ENCODE results near the gene COL4A4. TPM values are rescaled to one million over a fixed set of nuclear protein-coding genes. Genes with fewer than 3 reads are reported as not detected.

The COL4A4 gene
- total and polyA plus RNA-seq, 2 donors (not counting 1 experiment from before 2014, with no cell fraction given) = 6.2 to 30.2 TPM

- peaks cover 0 to 10% (median 9%) of the 10 kb centered on the region in 3 donors for H3K9me3 ChIP-seq (ENCODE audit: control extremely low read depth in 1 of 3, control insufficient read depth in 2 of 3, insufficient read depth in 1 of 3, low read length in 2 of 3)
- H3K27ac Mint-ChIP-seq = no peak overlapping the region
- no peak overlapping the region for H3K27ac ChIP-seq (ENCODE audit: low read length in 2 of 2)
- intact Hi-C loops (cut with micrococcal nuclease) = no loop called here
- TF ChIP-seq, protein P1, sequence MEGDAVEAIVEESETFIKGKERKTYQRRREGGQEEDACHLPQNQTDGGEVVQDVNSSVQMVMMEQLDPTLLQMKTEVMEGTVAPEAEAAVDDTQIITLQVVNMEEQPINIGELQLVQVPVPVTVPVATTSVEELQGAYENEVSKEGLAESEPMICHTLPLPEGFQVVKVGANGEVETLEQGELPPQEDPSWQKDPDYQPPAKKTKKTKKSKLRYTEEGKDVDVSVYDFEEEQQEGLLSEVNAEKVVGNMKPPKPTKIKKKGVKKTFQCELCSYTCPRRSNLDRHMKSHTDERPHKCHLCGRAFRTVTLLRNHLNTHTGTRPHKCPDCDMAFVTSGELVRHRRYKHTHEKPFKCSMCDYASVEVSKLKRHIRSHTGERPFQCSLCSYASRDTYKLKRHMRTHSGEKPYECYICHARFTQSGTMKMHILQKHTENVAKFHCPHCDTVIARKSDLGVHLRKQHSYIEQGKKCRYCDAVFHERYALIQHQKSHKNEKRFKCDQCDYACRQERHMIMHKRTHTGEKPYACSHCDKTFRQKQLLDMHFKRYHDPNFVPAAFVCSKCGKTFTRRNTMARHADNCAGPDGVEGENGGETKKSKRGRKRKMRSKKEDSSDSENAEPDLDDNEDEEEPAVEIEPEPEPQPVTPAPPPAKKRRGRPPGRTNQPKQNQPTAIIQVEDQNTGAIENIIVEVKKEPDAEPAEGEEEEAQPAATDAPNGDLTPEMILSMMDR (IDR thresholded peaks at IDR 0.05) = no peak
- TF ChIP-seq EZH2 (IDR thresholded peaks at IDR 0.05; ENCODE audit: borderline replicate concordance, insufficient read depth, low read depth, low read length, poor library complexity, severe bottlenecking) = no peak
- no peak overlapping the region for H3K4me2 ChIP-seq (replicated peaks; ENCODE audit: low read depth, low read length, poor library complexity, severe bottlenecking)
- H2AFZ ChIP-seq (ENCODE audit: insufficient read depth, low read depth, low read length, poor library complexity, severe bottlenecking) = no peak overlapping the region
- H3K9me3 Mint-ChIP-seq (ENCODE audit: insufficient read depth) = peaks cover 6% of the 10 kb centered on the region
- H3K79me2 ChIP-seq (ENCODE audit: control insufficient read depth, insufficient read depth, low read length) = no peaks in the 10 kb centered on the region
- H3K27me3 Mint-ChIP-seq = no peaks in the 10 kb centered on the region
- no CpG with 5 or more reads among the region's 2 CpGs for WGBS (ENCODE audit: insufficient coverage)
- peaks cover 13% of the 10 kb centered on the region for H3K4me1 Mint-ChIP-seq
- no peak for DNase-seq
- no peak overlapping the region for H3K4me3 Mint-ChIP-seq
- CTCF ChIA-PET = no interaction called here
- H3K4me3 ChIP-seq (ENCODE audit: control extremely low read depth in 1 of 5, extremely low read depth in 1 of 5, insufficient read depth in 1 of 5, low read depth in 2 of 5, low read length in 4 of 5) = no peak overlapping the region
- POLR2A ChIA-PET = no interaction called here
- no peak for ATAC-seq (ENCODE audit: low read depth)
- H3K4me1 ChIP-seq (ENCODE audit: control insufficient read depth in 2 of 2, insufficient read depth in 2 of 2, low read length in 2 of 2) = no peaks in the 10 kb centered on the region
- no peaks in the 10 kb centered on the region for H3K27me3 ChIP-seq (replicated peaks in 1 of 4; ENCODE audit: control extremely low read depth in 1 of 4, control insufficient read depth in 3 of 4, insufficient read depth in 4 of 4, low read length in 3 of 4)
- no peaks in the 10 kb centered on the region for H4K20me1 ChIP-seq (ENCODE audit: control insufficient read depth, insufficient read depth, low read length, poor library complexity, severe bottlenecking)
- H3K9ac ChIP-seq (ENCODE audit: low read length) = no peak overlapping the region
- peaks cover 0 to 6% of the 10 kb centered on the region in 2 experiments for H3K36me3 ChIP-seq (replicated peaks in 1 of 2; ENCODE audit: control extremely low read depth in 1 of 2, control insufficient read depth in 1 of 2, extremely low read depth in 1 of 2, insufficient read depth in 2 of 2, low read length in 1 of 2)
Measured at GRCh38 chr2:227150222-227150936, 13.6 kb downstream of the COL4A4 start.

- H3K4me2 ChIP-seq (replicated peaks; ENCODE audit: low read depth, low read length, poor library complexity, severe bottlenecking) = no peak overlapping the region
- H3K9ac ChIP-seq (ENCODE audit: low read length) = no peak overlapping the region
- ChIA-PET CTCF (no interaction called here), POLR2A (no interaction called here)
- no peak overlapping the region for H3K4me3 ChIP-seq (ENCODE audit: control extremely low read depth in 1 of 5, extremely low read depth in 1 of 5, insufficient read depth in 1 of 5, low read depth in 2 of 5, low read length in 4 of 5)
- peaks cover 0 to 10% (median 9%) of the 10 kb centered on the region in 3 donors for H3K9me3 ChIP-seq (ENCODE audit: control extremely low read depth in 1 of 3, control insufficient read depth in 2 of 3, insufficient read depth in 1 of 3, low read length in 2 of 3)
- H4K20me1 ChIP-seq (ENCODE audit: control insufficient read depth, insufficient read depth, low read length, poor library complexity, severe bottlenecking) = no peaks in the 10 kb centered on the region
- no CpG with 5 or more reads among the region's 2 CpGs for WGBS (ENCODE audit: insufficient coverage)
- no peaks in the 10 kb centered on the region for H3K27me3 ChIP-seq (replicated peaks in 1 of 4; ENCODE audit: control extremely low read depth in 1 of 4, control insufficient read depth in 3 of 4, insufficient read depth in 4 of 4, low read length in 3 of 4)
- peaks cover 10% of the 10 kb centered on the region for H3K4me1 Mint-ChIP-seq
- peaks cover 6% of the 10 kb centered on the region for H3K9me3 Mint-ChIP-seq (ENCODE audit: insufficient read depth)
- H3K36me3 ChIP-seq (replicated peaks in 1 of 2; ENCODE audit: control extremely low read depth in 1 of 2, control insufficient read depth in 1 of 2, extremely low read depth in 1 of 2, insufficient read depth in 2 of 2, low read length in 1 of 2) = peaks cover 0 to 8% of the 10 kb centered on the region in 2 experiments
- H3K27me3 Mint-ChIP-seq = no peaks in the 10 kb centered on the region
- no peaks in the 10 kb centered on the region for H3K4me1 ChIP-seq (ENCODE audit: control insufficient read depth in 2 of 2, insufficient read depth in 2 of 2, low read length in 2 of 2)
- no peak overlapping the region for H3K27ac ChIP-seq (ENCODE audit: low read length in 2 of 2)
- TF ChIP-seq, protein P1 (IDR thresholded peaks at IDR 0.05) = no peak
- TF ChIP-seq EZH2 (IDR thresholded peaks at IDR 0.05; ENCODE audit: borderline replicate concordance, insufficient read depth, low read depth, low read length, poor library complexity, severe bottlenecking) = no peak
- DNase-seq (no peak), ATAC-seq (ENCODE audit: low read depth) (no peak)
- H3K4me3 Mint-ChIP-seq = no peak overlapping the region
- no peaks in the 10 kb centered on the region for H3K79me2 ChIP-seq (ENCODE audit: control insufficient read depth, insufficient read depth, low read length)
- intact Hi-C loops (cut with micrococcal nuclease) = no loop called here
- no peak overlapping the region for H3K27ac Mint-ChIP-seq
- no peak overlapping the region for H2AFZ ChIP-seq (ENCODE audit: insufficient read depth, low read depth, low read length, poor library complexity, severe bottlenecking)
Measured at GRCh38 chr2:227148106-227148505, 15.9 kb downstream of the COL4A4 start.

Data from B cell (primary cell).